K562 (cell line): Measurements from ENCODE around the gene CDKN2D. TPM values are rescaled to one million over a fixed set of nuclear protein-coding genes. Genes with fewer than 3 reads are reported as not detected.

ENCODE experiments used
- CEBPG ChIP-seq, 3 experiments: fragments of 200-800 bp in 1 of 3; sonication (Bioruptor generic) in 1 of 3; sonication (generic) in 1 of 3; formaldehyde crosslinking in 1 of 3; IDR thresholded peaks in 2 of 3; conservative IDR thresholded peaks in 1 of 3; 2 replicates each; pipeline versions ENCODE4 v1.6.1 to v1.8.0; 2016 to 2022; ENCODE audit warnings: missing compliant biosample characterization in 2 of 3, missing genetic modification characterization in 2 of 3, mild to moderate bottlenecking in 1 of 3, missing genetic modification reagents in 1 of 3
- FOXA1 ChIP-seq: fragments of 450-650 bp; IDR thresholded peaks from 2 replicates; pipeline ENCODE4 v1.6.1; 2016; ENCODE audit warnings: mild to moderate bottlenecking, borderline replicate concordance
- KDM5B ChIP-seq: fragments of 200-600 bp; sonication (generic); IDR thresholded peaks from 2 replicates; pipeline ENCODE4 v1.6.1; 2012; ENCODE audit warnings: low read depth, mild to moderate bottlenecking, moderate library complexity, low read length, control low read depth, inconsistent platforms; ENCODE audit not compliant: insufficient replicate concordance
- MAFK ChIP-seq: IDR thresholded peaks from 2 replicates; pipeline ENCODE4 v1.6.1; 2011; ENCODE audit warnings: low read length, improper control_type of control experiment
- NCOA1 ChIP-seq: fragments of 450-650 bp; IDR thresholded peaks from 2 replicates; pipeline ENCODE4 v1.6.1; 2016; ENCODE audit warnings: low read depth
- PCBP1 ChIP-seq: fragments of 200-400 bp; formaldehyde crosslinking; IDR thresholded peaks from 2 replicates; pipeline ENCODE4 v1.6.1; 2018; ENCODE audit warnings: mild to moderate bottlenecking, low read depth, low read length; ENCODE audit not compliant: poor library complexity, severe bottlenecking
- POLR3G ChIP-seq: IDR thresholded peaks from 2 replicates; pipeline ENCODE4 v1.6.1; 2011; ENCODE audit not compliant: insufficient read length, insufficient replicate concordance; ENCODE audit errors: extremely low read depth
- ZNF76 ChIP-seq: fragments of 250-450 bp; sonication (Bioruptor Pico); IDR thresholded peaks from 2 replicates; pipeline ENCODE4 v1.4.0; 2020; ENCODE audit warnings: mild to moderate bottlenecking, moderate library complexity, borderline replicate concordance
- ZNF764 ChIP-seq: fragments of 250-450 bp; sonication (Bioruptor Pico); IDR thresholded peaks from 2 replicates; pipeline ENCODE4 v1.4.0; 2020; ENCODE audit warnings: low read depth, mild to moderate bottlenecking, moderate library complexity
- polyA plus RNA-seq, 8 experiments: library from polyadenylated mRNA; depleted of rRNA in 4 of 8; stranded (reverse) in 5 of 8; unstranded in 3 of 8; fragments of >200 nt; fragmentation: Nextera tagmentation in 2 of 8; fragmentation: Illumina TruSeq in 1 of 8; extraction: Ambion mirVana in 2 of 8; extraction: Trizol in 1 of 8; gene quantifications; 2 replicates each; pipeline versions ENCODE4 v1.2.1 to v1.2.3, GENCODE V29; 2011 to 2014; ENCODE audit warnings: inconsistent platforms in 1 of 8, missing spikeins in 1 of 8
- total RNA-seq, 7 experiments: library from RNA; depleted of rRNA in 6 of 7; stranded (reverse); fragments of >200 nt in 6 of 7; fragmentation: Illumina TruSeq in 2 of 7; extraction: Trizol in 2 of 7; gene quantifications; 2 replicates each; pipeline versions ENCODE4 v1.2.1 to v1.2.3, GENCODE V29; 2011 to 2021; ENCODE audit warnings: low replicate concordance in 1 of 7
- TF ChIP-seq, protein P1 (sequence below), 2 experiments: fragments of 450-650 bp; conservative IDR thresholded peaks; 2 replicates each; pipeline ENCODE4 v1.6.1; 2017; ENCODE audit warnings: mild to moderate bottlenecking in 2 of 2, moderate library complexity in 2 of 2
- TF ChIP-seq, protein P2 (sequence below): fragments of 200-800 bp; sonication (Bioruptor generic); IDR thresholded peaks from 2 replicates; pipeline ENCODE4 v1.6.1; 2017; ENCODE audit warnings: missing genetic modification characterization, missing compliant biosample characterization
- TF ChIP-seq, protein P3 (sequence below): fragments of 250-450 bp; sonication (Bioruptor Pico); IDR thresholded peaks from 2 replicates; pipeline ENCODE4 v1.5.0; 2020; ENCODE audit warnings: mild to moderate bottlenecking, borderline replicate concordance
- TF ChIP-seq, protein P4 (sequence below): sonication (generic); formaldehyde crosslinking; IDR thresholded peaks from 2 replicates; pipeline ENCODE4 v1.8.1; 2023; ENCODE audit warnings: missing genetic modification reagents, mild to moderate bottlenecking, borderline replicate concordance
- TF ChIP-seq, protein P5 (sequence below): fragments of 450-650 bp; IDR thresholded peaks from 2 replicates; pipeline ENCODE4 v1.6.1; 2016

The CDKN2D gene
- total and polyA plus RNA-seq, 9 of the 15 experiments (the other 6 are each of a cell fraction or from before 2014, with no cell fraction given) = 0.41 to 8.2 (median 3.7) TPM

DNA sequence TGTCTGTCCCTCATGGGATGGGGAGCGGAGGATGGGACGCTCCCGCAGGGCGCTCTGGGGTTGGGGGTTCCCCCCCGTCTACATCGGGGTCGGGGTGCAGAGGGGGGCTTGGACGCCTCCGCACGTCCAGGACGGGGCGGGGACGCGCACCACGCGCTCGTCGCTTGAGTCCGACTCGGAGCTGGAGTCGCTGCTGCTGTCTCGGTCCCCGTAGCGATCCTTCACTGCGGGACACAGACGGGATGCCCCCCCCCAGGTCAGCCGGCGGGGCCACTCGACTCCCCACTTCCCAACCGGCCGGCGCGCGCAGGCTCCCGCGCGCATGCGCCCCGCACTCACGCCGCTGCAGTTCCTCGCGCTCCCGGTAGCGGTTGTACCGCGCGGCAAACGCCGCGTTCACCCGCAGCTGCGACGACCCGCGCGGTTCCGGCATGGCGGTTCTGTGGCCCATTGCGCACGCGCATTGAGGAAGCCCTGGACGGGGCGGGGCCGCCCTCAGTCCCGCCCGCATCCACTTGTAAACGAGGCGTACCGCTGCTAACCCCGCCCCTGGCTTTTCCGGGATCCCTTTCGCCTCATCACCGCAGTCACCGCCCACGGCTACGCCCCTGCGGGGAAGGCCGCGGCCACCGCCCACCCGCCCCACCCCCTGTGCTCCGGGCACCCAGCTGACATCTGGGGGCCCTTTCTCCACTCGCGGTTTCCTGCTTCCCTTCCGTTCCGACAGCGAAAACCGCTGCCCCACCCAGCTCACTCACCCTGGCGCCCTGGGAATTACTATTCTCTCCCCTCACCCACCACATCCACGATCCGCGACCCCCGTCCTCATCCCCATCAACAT, 3.0 kb downstream of the CDKN2D start, which contains the start of gene KRI1 (continued):
- TF ChIP-seq CEBPG (CRISPR knock-in tag; IDR thresholded peaks at IDR 0.05) (no peak), CEBPG (tag; conservative IDR thresholded peaks at IDR 0.05 in 1 of 2, IDR thresholded peaks at IDR 0.05 in 1 of 2) (no peak), ZNF764 (CRISPR knock-in tag) (no peak), FOXA1 (no peak), KDM5B (peak; percentile 71), PCBP1 (peak; percentile 72), NCOA1 (no peak), MAFK (no peak), ZNF76 (CRISPR knock-in tag) (no peak), POLR3G (no peak)
- TF ChIP-seq, protein P1, sequence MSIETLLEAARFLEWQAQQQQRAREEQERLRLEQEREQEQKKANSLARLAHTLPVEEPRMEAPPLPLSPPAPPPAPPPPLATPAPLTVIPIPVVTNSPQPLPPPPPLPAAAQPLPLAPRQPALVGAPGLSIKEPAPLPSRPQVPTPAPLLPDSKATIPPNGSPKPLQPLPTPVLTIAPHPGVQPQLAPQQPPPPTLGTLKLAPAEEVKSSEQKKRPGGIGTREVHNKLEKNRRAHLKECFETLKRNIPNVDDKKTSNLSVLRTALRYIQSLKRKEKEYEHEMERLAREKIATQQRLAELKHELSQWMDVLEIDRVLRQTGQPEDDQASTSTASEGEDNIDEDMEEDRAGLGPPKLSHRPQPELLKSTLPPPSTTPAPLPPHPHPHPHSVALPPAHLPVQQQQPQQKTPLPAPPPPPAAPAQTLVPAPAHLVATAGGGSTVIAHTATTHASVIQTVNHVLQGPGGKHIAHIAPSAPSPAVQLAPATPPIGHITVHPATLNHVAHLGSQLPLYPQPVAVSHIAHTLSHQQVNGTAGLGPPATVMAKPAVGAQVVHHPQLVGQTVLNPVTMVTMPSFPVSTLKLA (conservative IDR thresholded peaks at IDR 0.05) = peak; percentile 61 to 70
- TF ChIP-seq, protein P2, sequence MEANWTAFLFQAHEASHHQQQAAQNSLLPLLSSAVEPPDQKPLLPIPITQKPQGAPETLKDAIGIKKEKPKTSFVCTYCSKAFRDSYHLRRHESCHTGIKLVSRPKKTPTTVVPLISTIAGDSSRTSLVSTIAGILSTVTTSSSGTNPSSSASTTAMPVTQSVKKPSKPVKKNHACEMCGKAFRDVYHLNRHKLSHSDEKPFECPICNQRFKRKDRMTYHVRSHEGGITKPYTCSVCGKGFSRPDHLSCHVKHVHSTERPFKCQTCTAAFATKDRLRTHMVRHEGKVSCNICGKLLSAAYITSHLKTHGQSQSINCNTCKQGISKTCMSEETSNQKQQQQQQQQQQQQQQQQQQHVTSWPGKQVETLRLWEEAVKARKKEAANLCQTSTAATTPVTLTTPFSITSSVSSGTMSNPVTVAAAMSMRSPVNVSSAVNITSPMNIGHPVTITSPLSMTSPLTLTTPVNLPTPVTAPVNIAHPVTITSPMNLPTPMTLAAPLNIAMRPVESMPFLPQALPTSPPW (CRISPR knock-in tag) = peak; percentile 81
- TF ChIP-seq, protein P3, sequence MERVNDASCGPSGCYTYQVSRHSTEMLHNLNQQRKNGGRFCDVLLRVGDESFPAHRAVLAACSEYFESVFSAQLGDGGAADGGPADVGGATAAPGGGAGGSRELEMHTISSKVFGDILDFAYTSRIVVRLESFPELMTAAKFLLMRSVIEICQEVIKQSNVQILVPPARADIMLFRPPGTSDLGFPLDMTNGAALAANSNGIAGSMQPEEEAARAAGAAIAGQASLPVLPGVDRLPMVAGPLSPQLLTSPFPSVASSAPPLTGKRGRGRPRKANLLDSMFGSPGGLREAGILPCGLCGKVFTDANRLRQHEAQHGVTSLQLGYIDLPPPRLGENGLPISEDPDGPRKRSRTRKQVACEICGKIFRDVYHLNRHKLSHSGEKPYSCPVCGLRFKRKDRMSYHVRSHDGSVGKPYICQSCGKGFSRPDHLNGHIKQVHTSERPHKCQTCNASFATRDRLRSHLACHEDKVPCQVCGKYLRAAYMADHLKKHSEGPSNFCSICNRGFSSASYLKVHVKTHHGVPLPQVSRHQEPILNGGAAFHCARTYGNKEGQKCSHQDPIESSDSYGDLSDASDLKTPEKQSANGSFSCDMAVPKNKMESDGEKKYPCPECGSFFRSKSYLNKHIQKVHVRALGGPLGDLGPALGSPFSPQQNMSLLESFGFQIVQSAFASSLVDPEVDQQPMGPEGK (CRISPR knock-in tag) = no peak
- TF ChIP-seq, protein P4, sequence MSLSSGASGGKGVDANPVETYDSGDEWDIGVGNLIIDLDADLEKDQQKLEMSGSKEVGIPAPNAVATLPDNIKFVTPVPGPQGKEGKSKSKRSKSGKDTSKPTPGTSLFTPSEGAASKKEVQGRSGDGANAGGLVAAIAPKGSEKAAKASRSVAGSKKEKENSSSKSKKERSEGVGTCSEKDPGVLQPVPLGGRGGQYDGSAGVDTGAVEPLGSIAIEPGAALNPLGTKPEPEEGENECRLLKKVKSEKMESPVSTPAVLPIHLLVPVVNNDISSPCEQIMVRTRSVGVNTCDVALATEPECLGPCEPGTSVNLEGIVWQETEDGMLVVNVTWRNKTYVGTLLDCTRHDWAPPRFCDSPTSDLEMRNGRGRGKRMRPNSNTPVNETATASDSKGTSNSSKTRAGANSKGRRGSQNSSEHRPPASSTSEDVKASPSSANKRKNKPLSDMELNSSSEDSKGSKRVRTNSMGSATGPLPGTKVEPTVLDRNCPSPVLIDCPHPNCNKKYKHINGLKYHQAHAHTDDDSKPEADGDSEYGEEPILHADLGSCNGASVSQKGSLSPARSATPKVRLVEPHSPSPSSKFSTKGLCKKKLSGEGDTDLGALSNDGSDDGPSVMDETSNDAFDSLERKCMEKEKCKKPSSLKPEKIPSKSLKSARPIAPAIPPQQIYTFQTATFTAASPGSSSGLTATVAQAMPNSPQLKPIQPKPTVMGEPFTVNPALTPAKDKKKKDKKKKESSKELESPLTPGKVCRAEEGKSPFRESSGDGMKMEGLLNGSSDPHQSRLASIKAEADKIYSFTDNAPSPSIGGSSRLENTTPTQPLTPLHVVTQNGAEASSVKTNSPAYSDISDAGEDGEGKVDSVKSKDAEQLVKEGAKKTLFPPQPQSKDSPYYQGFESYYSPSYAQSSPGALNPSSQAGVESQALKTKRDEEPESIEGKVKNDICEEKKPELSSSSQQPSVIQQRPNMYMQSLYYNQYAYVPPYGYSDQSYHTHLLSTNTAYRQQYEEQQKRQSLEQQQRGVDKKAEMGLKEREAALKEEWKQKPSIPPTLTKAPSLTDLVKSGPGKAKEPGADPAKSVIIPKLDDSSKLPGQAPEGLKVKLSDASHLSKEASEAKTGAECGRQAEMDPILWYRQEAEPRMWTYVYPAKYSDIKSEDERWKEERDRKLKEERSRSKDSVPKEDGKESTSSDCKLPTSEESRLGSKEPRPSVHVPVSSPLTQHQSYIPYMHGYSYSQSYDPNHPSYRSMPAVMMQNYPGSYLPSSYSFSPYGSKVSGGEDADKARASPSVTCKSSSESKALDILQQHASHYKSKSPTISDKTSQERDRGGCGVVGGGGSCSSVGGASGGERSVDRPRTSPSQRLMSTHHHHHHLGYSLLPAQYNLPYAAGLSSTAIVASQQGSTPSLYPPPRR = no peak
- TF ChIP-seq, protein P5, sequence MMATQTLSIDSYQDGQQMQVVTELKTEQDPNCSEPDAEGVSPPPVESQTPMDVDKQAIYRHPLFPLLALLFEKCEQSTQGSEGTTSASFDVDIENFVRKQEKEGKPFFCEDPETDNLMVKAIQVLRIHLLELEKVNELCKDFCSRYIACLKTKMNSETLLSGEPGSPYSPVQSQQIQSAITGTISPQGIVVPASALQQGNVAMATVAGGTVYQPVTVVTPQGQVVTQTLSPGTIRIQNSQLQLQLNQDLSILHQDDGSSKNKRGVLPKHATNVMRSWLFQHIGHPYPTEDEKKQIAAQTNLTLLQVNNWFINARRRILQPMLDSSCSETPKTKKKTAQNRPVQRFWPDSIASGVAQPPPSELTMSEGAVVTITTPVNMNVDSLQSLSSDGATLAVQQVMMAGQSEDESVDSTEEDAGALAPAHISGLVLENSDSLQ = no peak
